Lower lobe of right lung (tissue), 2 donors: ENCODE measurements around the gene ADAMTS16. TPM values are rescaled to one million over a fixed set of nuclear protein-coding genes. Genes with fewer than 3 reads are reported as not detected.

ENCODE experiments used
- ATAC-seq, 2 donors: fragments of 200-7000 bp; cut with Tn5 transposase; one replicate each; pipeline ENCODE4 v1.9.1; 2020 to 2022; ENCODE audit warnings: mild to moderate bottlenecking in 2 of 2, moderate library complexity in 2 of 2
- DNase-seq: peaks from one replicate; pipeline ENCODE4 v3.0.0-alpha.2; 2020
- H3K27ac ChIP-seq: fragments of 200-600 bp; one replicate; pipeline ENCODE4 v1.8.0; 2022
- H3K27me3 ChIP-seq: fragments of 200-600 bp; one replicate; pipeline ENCODE4 v1.8.0; 2022; ENCODE audit warnings: low read depth
- H3K36me3 ChIP-seq: fragments of 200-600 bp; one replicate; pipeline ENCODE4 v1.8.0; 2022; ENCODE audit warnings: mild to moderate bottlenecking
- H3K4me1 ChIP-seq: fragments of 200-600 bp; one replicate; pipeline ENCODE4 v1.8.0; 2022
- H3K4me3 ChIP-seq: fragments of 200-600 bp; one replicate; pipeline ENCODE4 v1.8.0; 2022; ENCODE audit warnings: mild to moderate bottlenecking
- H3K9me3 ChIP-seq: fragments of 200-600 bp; one replicate; pipeline ENCODE4 v1.8.0; 2022
- CTCF ChIP-seq: fragments of 200-600 bp; IDR thresholded peaks from one replicate; pipeline ENCODE4 v1.8.0; 2022; ENCODE audit warnings: antibody characterized with exemption, mild to moderate bottlenecking
- intact Hi-C: fragments of 100-400 bp; cut with DNase I; formaldehyde crosslinking; loops from one replicate; pipeline ENCODE4 v1.11.0; 2022
- total RNA-seq: library from RNA; stranded (reverse); fragmentation: NEBNext Ultra II Directional; extraction: Animal tissue kit (Norgen Biotek cat#: 25700); gene quantifications from one replicate; pipeline ENCODE4 v1.2.1, GENCODE V29; 2021
- donor health status: DM: no; HTN: yes; CAD: no; lungs with severe emphysema.

The ADAMTS16 gene
- total RNA-seq, 1 donor from 2014 or later, result 1.1 TPM

GRCh38 chr5:5318426-5319190 lies 178.5 kb downstream of the ADAMTS16 start:
- ATAC-seq, result no peak
- no peaks in the 10 kb centered on the region for H3K27me3 ChIP-seq

GRCh38 chr5:5320062-5320805 lies 180.1 kb downstream of the ADAMTS16 start:
- Histone ChIP-seq H3K27me3 (no peaks in the 10 kb centered on the region), H3K9me3 (no peaks in the 10 kb centered on the region), H3K4me3 (no peak overlapping the region), H3K4me1 (no peaks in the 10 kb centered on the region), H3K27ac (no peak overlapping the region), H3K36me3 (no peaks in the 10 kb centered on the region)
- DNase-seq (no peak), ATAC-seq (no peak)
- intact Hi-C loops, result no loop called here
- TF ChIP-seq CTCF, result no peak

More at GRCh38 chr5:5318426-5319190, 178.5 kb downstream of the ADAMTS16 start:
- H3K4me3 ChIP-seq, result no peak overlapping the region
- intact Hi-C loops, result no loop called here
- no peak for TF ChIP-seq CTCF
- DNase-seq, result no peak
- H3K9me3 ChIP-seq, result no peaks in the 10 kb centered on the region
- no peaks in the 10 kb centered on the region for H3K36me3 ChIP-seq
- no peak overlapping the region for H3K27ac ChIP-seq
- H3K4me1 ChIP-seq, result no peaks in the 10 kb centered on the region

GRCh38 chr5:5321137-5321536 lies 181.0 kb downstream of the ADAMTS16 start:
- ATAC-seq, result no peak
- intact Hi-C loops, result no loop called here

GRCh38 chr5:5323551-5323950 lies 183.4 kb downstream of the ADAMTS16 start:
- Histone ChIP-seq H3K4me3 (no peak overlapping the region), H3K9me3 (no peaks in the 10 kb centered on the region), H3K27ac (no peak overlapping the region), H3K36me3 (no peaks in the 10 kb centered on the region), H3K27me3 (no peaks in the 10 kb centered on the region), H3K4me1 (no peaks in the 10 kb centered on the region)
- TF ChIP-seq CTCF, result no peak
- DNase-seq (no peak), ATAC-seq (no peak)
- intact Hi-C loops, result no loop called here

More at GRCh38 chr5:5321137-5321536, 181.0 kb downstream of the ADAMTS16 start:
- DNase-seq, result no peak
- no peak overlapping the region for H3K27ac ChIP-seq
- no peaks in the 10 kb centered on the region for H3K4me1 ChIP-seq
- H3K9me3 ChIP-seq, result no peaks in the 10 kb centered on the region
- H3K27me3 ChIP-seq, result no peaks in the 10 kb centered on the region
- no peaks in the 10 kb centered on the region for H3K36me3 ChIP-seq
- H3K4me3 ChIP-seq, result no peak overlapping the region
- no peak for TF ChIP-seq CTCF

- Histone ChIP-seq H3K4me3 (no peak overlapping the region), H3K4me1 (peaks cover 10% of the 10 kb centered on the region), H3K27ac (no peak overlapping the region), H3K36me3 (no peaks in the 10 kb centered on the region), H3K9me3 (no peaks in the 10 kb centered on the region), H3K27me3 (no peaks in the 10 kb centered on the region)
- ATAC-seq (peak in 1 of 2 donors; percentile 25), DNase-seq (no peak)
- no peak for TF ChIP-seq CTCF
- intact Hi-C loops, result no loop called here
Measured at GRCh38 chr5:5326115-5326758, 186.1 kb downstream of the ADAMTS16 start.
